Measurements from ENCODE around the gene CHMP6.

GRCh38 chr17:81016575-81016974 is 24.9 kb downstream of the CHMP6 start:
- TF ChIP-seq, protein P1, sequence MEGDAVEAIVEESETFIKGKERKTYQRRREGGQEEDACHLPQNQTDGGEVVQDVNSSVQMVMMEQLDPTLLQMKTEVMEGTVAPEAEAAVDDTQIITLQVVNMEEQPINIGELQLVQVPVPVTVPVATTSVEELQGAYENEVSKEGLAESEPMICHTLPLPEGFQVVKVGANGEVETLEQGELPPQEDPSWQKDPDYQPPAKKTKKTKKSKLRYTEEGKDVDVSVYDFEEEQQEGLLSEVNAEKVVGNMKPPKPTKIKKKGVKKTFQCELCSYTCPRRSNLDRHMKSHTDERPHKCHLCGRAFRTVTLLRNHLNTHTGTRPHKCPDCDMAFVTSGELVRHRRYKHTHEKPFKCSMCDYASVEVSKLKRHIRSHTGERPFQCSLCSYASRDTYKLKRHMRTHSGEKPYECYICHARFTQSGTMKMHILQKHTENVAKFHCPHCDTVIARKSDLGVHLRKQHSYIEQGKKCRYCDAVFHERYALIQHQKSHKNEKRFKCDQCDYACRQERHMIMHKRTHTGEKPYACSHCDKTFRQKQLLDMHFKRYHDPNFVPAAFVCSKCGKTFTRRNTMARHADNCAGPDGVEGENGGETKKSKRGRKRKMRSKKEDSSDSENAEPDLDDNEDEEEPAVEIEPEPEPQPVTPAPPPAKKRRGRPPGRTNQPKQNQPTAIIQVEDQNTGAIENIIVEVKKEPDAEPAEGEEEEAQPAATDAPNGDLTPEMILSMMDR (conservative IDR thresholded peaks at IDR 0.05; ENCODE audit: low read length): no peak
- TF ChIP-seq EZH2phosphoT487 (IDR thresholded peaks at IDR 0.05; ENCODE audit: borderline replicate concordance, low read depth, low read length): no peak

All from OCI-LY7 (cell line).